ENCODE data around the gene COLGALT1.
A peak's percentile ranks its signal among the peaks of the same experiment; 100 is the strongest.
"Not testable (repeated sequence)": the region's sequence is repeated elsewhere in the genome, so short reads cannot be mapped to it uniquely, and the experiment has no call there.

The COLGALT1 gene

GRCh38 chr19:17555480-17555928 is at the start of gene COLGALT1:
Gene COLGALT1, plus strand, starts transcription at chr19:17555649. Its CDS starts 65 bp downstream, at chr19:17555714.
- DNase-seq: peak; percentile 97

GRCh38 chr19:17506745-17507144 is 48.7 kb upstream of the COLGALT1 start:
- no peak for DNase-seq

- not testable (repeated sequence) for DNase-seq
These were observed 46.9 kb upstream of the COLGALT1 start for GRCh38 chr19:17508558-17508933.

GRCh38 chr19:17510220-17510993 is 45.0 kb upstream of the COLGALT1 start:
- no peak for DNase-seq

- DNase-seq: peak; percentile 90
These were observed 43.5 kb upstream of the COLGALT1 start for GRCh38 chr19:17511724-17512573.

GRCh38 chr19:17512574-17512939 is 42.9 kb upstream of the COLGALT1 start:
- no peak for DNase-seq

- DNase-seq: no peak
These were observed 39.9 kb upstream of the COLGALT1 start for GRCh38 chr19:17515408-17516149.

GRCh38 chr19:17517898-17518297 is 37.6 kb upstream of the COLGALT1 start:
- DNase-seq: no peak

- DNase-seq: not testable (repeated sequence)
These were observed 36.8 kb upstream of the COLGALT1 start for GRCh38 chr19:17518654-17519053.

GRCh38 chr19:17519967-17520366 is 35.5 kb upstream of the COLGALT1 start:
- DNase-seq: no peak

- no peak for DNase-seq
These were observed 34.6 kb upstream of the COLGALT1 start for GRCh38 chr19:17520865-17521264.

- peak; percentile 40 for DNase-seq
These were observed 32.2 kb upstream of the COLGALT1 start for GRCh38 chr19:17522988-17523872.

GRCh38 chr19:17524651-17525050 is 30.8 kb upstream of the COLGALT1 start:
- DNase-seq: no peak

GRCh38 chr19:17525141-17525540 is 30.3 kb upstream of the COLGALT1 start:
- DNase-seq: no peak

GRCh38 chr19:17526922-17527321 is 28.5 kb upstream of the COLGALT1 start:
- no peak for DNase-seq

- DNase-seq: no peak
These were observed 28.1 kb upstream of the COLGALT1 start for GRCh38 chr19:17527326-17527725.

GRCh38 chr19:17528610-17529009 is 26.8 kb upstream of the COLGALT1 start:
- no peak for DNase-seq

GRCh38 chr19:17529239-17530158 is 25.9 kb upstream of the COLGALT1 start:
- DNase-seq: no peak

GRCh38 chr19:17530586-17530985 is 24.9 kb upstream of the COLGALT1 start:
- no peak for DNase-seq

GRCh38 chr19:17532116-17532515 is 23.3 kb upstream of the COLGALT1 start:
- DNase-seq: no peak

GRCh38 chr19:17532557-17532956 is 22.9 kb upstream of the COLGALT1 start:
- DNase-seq: no peak

Measured in right hindlimb (tissue), 1 donor.